ENCODE results near the gene ITIH1. TPM values are rescaled to one million over a fixed set of nuclear protein-coding genes. Genes with fewer than 3 reads are reported as not detected.

ITIH1 gene
- total RNA-seq, 4 donors from 2014 or later: 0.39 TPM; not detected in 3

DNA sequence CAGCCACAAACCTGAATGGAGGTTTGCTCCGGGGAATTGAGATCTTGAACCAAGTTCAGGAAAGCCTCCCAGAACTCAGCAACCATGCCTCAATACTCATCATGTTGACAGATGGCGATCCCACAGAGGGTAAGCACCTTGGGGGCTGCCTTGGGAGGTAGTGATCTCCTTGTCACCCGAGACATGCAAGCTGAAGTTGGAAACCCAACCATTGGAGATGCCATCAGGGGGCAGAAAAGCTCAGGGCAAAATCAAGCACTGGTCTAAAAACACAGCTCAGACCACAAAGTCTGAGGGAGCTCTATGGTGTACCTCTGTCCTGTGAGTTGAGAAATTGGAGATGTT, 5.8 kb downstream of the ITIH1 start:
- intact Hi-C loops (cut with DNase I; ENCODE audit: low total_unique reads): no loop called here
- H3K4me3 ChIP-seq (ENCODE audit: low read depth, poor library complexity, severe bottlenecking): no peak overlapping the region
- 87 to 88% methylated on average over 3 of the region's 3 CpGs for WGBS, 2 donors
- DNase-seq (ENCODE audit: low spot score in 2 of 2): peak in 1 of 2 donors; percentile 54
- TF ChIP-seq, protein P1, sequence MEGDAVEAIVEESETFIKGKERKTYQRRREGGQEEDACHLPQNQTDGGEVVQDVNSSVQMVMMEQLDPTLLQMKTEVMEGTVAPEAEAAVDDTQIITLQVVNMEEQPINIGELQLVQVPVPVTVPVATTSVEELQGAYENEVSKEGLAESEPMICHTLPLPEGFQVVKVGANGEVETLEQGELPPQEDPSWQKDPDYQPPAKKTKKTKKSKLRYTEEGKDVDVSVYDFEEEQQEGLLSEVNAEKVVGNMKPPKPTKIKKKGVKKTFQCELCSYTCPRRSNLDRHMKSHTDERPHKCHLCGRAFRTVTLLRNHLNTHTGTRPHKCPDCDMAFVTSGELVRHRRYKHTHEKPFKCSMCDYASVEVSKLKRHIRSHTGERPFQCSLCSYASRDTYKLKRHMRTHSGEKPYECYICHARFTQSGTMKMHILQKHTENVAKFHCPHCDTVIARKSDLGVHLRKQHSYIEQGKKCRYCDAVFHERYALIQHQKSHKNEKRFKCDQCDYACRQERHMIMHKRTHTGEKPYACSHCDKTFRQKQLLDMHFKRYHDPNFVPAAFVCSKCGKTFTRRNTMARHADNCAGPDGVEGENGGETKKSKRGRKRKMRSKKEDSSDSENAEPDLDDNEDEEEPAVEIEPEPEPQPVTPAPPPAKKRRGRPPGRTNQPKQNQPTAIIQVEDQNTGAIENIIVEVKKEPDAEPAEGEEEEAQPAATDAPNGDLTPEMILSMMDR (IDR thresholded peaks at IDR 0.05): no peak
- TF ChIP-seq POLR2A (IDR thresholded peaks at IDR 0.05): no peak

GRCh38 chr3:52784021-52784621, 6.7 kb downstream of the ITIH1 start:
- peak in 1 of 2 donors; percentile 75 for DNase-seq (ENCODE audit: low spot score in 2 of 2)
- TF ChIP-seq, protein P1 (IDR thresholded peaks at IDR 0.05): no peak
- TF ChIP-seq POLR2A (IDR thresholded peaks at IDR 0.05): no peak
- 82 to 88% methylated on average over 16 to 17 of the region's 18 CpGs for WGBS, 2 donors
- H3K4me3 ChIP-seq (ENCODE audit: low read depth, poor library complexity, severe bottlenecking): no peak overlapping the region
- intact Hi-C loops (cut with DNase I; ENCODE audit: low total_unique reads): no loop called here

GRCh38 chr3:52784931-52785590, 7.7 kb downstream of the ITIH1 start:
- TF ChIP-seq, protein P1 (IDR thresholded peaks at IDR 0.05): no peak
- no peak for TF ChIP-seq POLR2A (IDR thresholded peaks at IDR 0.05)
- DNase-seq (ENCODE audit: low spot score in 2 of 2): peak in 1 of 2 donors; percentile 64
- WGBS, 2 donors: 92 to 100% methylated on average over 2 to 5 of the region's 5 CpGs
- intact Hi-C loops (cut with DNase I; ENCODE audit: low total_unique reads): no loop called here
- H3K4me3 ChIP-seq (ENCODE audit: low read depth, poor library complexity, severe bottlenecking): no peak overlapping the region

- intact Hi-C loops (cut with DNase I; ENCODE audit: low total_unique reads): no loop called here
- no peak overlapping the region for H3K4me3 ChIP-seq (ENCODE audit: low read depth, poor library complexity, severe bottlenecking)
- WGBS, 2 donors: 85 to 86% methylated on average over 19 of the region's 19 CpGs
- TF ChIP-seq, protein P1 (IDR thresholded peaks at IDR 0.05): no peak
- no peak for TF ChIP-seq POLR2A (IDR thresholded peaks at IDR 0.05)
- DNase-seq (ENCODE audit: low spot score in 2 of 2): no peak
Measured at GRCh38 chr3:52786330-52787215, 9.2 kb downstream of the ITIH1 start.

DNA sequence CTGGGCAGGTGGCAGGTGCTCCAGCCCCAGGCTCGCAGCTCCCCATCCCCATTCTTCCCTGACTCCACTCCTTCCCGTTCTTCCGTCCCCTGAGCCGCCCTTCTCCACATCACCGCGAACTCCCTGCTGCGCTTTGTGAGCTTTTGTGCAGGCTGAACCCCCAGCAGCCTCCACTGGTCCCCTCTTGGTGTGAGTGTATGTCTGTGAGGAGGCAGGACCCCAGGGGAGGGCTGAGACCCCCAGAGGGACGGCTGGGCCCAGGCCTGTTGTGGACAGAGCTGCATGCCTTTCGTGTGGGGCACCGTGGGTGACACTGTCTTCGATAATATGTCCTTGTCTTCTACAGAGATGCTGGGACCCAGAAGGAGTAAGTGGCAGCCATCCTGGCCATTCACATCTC, 9.8 kb downstream of the ITIH1 start:
- intact Hi-C loops (cut with DNase I; ENCODE audit: low total_unique reads): no loop called here
- TF ChIP-seq, protein P1 (IDR thresholded peaks at IDR 0.05): no peak
- TF ChIP-seq POLR2A (IDR thresholded peaks at IDR 0.05): no peak
- 81 to 83% methylated on average over 11 of the region's 11 CpGs for WGBS, 2 donors

More for the DNA sequence above, 9.8 kb downstream of the ITIH1 start:
- no peak for DNase-seq (ENCODE audit: low spot score in 2 of 2)
- no peak overlapping the region for H3K4me3 ChIP-seq (ENCODE audit: low read depth, poor library complexity, severe bottlenecking)
